Choroid plexus epithelial cell (primary cell): ENCODE results near the gene AVL9.

Experiments used
- DNase-seq: peaks from one replicate; pipeline ENCODE4 v3.0.0-alpha.2; 2010; ENCODE audit warnings: low read depth
- H3K4me3 ChIP-seq: 2 replicates; pipeline ENCODE4 v1.5.1; 2011; ENCODE audit warnings: low read depth, mild to moderate bottlenecking, control low read depth, low read length, moderate library complexity
- CTCF ChIP-seq: conservative IDR thresholded peaks from 2 replicates; pipeline ENCODE4 v1.5.1; 2011; ENCODE audit warnings: low read depth, mild to moderate bottlenecking, control low read depth, inconsistent platforms, low read length, moderate library complexity

Gene AVL9

GRCh38 chr7:32539919-32540531 is 44.7 kb downstream of the AVL9 start:
- no peak for DNase-seq
- no peak for TF ChIP-seq CTCF
- H3K4me3 ChIP-seq = no peak overlapping the region

GRCh38 chr7:32542595-32542994 is 47.3 kb downstream of the AVL9 start:
- DNase-seq = no peak
- no peak overlapping the region for H3K4me3 ChIP-seq
- TF ChIP-seq CTCF = no peak

GRCh38 chr7:32559480-32559879 is 64.2 kb downstream of the AVL9 start:
- no peak for DNase-seq
- no peak for TF ChIP-seq CTCF
- H3K4me3 ChIP-seq = no peak overlapping the region

- no peak for DNase-seq
- H3K4me3 ChIP-seq = no peak overlapping the region
- TF ChIP-seq CTCF = no peak
Observed at GRCh38 chr7:32560075-32560474, 64.8 kb downstream of the AVL9 start.

GRCh38 chr7:32561613-32562012 is 66.3 kb downstream of the AVL9 start:
- no peak for DNase-seq
- H3K4me3 ChIP-seq = no peak overlapping the region
- TF ChIP-seq CTCF = no peak

GRCh38 chr7:32564542-32564941 is 69.3 kb downstream of the AVL9 start:
- H3K4me3 ChIP-seq = no peak overlapping the region
- no peak for TF ChIP-seq CTCF
- DNase-seq = peak; percentile 64
